NCI-H446 treated with DMSO at 0.1 percent for 48 hours (cell line): ENCODE measurements around the gene KLHDC7B.

Experiments used
- DNase-seq: peaks from one replicate; lab custom pipeline; 2025; lab: John Stamatoyannopoulos, UW

Gene KLHDC7B

DNA sequence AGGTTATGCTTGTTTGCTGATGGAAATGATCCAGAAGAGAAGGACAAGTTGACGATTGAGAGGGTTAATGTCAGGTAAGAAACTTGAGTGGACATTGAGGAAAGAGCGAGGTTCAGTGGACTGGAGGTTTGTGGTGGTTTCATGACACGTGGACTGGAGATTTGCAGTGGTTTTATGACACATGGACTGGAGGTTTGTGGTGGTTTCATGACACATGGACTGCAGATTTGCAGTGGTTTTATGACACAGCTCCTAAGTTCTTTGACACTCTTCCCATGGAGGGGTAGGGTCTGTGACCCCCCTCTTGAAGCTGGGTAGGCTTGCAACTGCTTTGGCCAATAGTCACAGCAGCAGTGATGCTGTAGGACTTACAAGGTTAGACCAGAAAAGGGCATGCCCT lies 49.5 kb downstream of the KLHDC7B start:
- DNase-seq, result no peak

DNA sequence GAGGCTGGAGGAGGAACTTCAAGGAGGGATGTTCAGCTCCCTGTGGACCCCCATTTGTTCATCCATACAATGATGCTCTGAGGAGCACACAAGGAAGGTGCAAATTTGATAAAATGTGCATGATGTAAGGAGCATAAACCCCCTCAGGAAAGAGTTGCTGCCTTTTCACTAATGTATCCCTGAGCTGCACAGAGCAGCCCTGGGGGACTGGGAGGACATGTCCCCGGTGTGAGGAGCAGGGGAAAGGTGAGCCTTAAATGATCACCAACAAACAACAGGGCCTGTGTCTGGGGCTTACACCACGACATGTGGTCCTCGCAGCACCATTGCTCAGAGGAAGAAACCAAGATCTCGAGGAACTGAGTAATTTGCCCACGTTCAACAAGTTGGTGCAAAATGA lies 51.4 kb downstream of the KLHDC7B start:
- DNase-seq, result no peak

DNA sequence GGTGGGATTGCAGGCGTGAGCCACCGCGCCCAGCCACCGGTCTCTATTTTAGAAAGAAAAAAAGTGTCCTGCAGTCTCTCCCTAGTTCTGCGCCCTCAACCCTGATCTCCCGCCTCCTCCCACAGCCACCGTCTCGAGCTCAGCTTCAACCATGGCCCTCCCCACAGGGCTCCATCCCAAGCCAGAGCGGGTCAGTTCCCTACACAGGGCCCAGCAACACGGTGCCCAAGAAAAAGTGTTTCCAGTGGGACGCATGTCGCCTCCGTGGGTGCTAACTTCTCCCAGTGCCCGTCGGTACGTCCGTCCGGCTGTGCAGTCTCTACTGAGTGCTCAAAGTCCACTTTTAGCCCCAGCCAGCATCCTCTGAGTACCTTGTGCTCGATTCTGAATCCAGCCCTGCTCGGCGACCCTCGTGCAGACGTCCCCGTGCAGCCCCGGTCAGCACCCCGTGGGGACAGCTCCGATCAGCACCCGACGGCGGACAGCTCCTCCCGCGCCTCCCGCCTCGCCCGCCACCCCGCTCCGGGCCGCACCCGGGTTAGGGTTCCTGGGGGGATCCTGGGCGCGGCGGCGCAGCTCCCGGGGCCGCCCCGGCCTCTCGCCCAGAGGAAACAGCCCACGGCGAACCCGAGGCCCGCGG lies 54.2 kb downstream of the KLHDC7B start:
- DNase-seq, result no peak

DNA sequence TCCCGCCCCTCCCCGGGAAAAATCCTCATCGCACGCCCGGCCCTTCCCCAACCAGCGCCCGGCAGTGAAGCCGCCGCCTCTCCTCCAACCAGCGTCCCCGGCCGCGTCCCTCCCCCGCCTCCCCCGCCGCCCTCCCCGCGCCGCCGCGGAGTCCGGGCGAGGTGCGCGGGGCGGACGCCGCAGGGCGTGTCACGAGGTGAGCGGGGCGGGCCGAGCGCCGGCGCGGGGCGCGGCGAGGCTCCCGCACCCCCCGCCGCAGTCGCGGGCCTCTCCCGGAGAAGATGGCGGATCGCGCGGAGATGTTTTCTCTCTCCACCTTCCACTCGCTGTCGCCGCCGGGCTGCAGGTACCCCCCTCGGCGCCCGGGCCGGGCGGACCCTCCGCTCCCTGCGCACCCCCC lies 54.8 kb downstream of the KLHDC7B start, which contains the start of gene MAPK8IP2:
Gene MAPK8IP2, plus strand, starts transcription at position 256 of the 400 bp plus-strand sequence. Its CDS starts 26 bp downstream, at position 282.
- DNase-seq, result no peak
